ENCODE measurements around the gene FAF1.

FAF1 gene

GRCh38 chr1:50697440-50698421 is 262.3 kb downstream of the FAF1 start:
- TF ChIP-seq, protein P1, sequence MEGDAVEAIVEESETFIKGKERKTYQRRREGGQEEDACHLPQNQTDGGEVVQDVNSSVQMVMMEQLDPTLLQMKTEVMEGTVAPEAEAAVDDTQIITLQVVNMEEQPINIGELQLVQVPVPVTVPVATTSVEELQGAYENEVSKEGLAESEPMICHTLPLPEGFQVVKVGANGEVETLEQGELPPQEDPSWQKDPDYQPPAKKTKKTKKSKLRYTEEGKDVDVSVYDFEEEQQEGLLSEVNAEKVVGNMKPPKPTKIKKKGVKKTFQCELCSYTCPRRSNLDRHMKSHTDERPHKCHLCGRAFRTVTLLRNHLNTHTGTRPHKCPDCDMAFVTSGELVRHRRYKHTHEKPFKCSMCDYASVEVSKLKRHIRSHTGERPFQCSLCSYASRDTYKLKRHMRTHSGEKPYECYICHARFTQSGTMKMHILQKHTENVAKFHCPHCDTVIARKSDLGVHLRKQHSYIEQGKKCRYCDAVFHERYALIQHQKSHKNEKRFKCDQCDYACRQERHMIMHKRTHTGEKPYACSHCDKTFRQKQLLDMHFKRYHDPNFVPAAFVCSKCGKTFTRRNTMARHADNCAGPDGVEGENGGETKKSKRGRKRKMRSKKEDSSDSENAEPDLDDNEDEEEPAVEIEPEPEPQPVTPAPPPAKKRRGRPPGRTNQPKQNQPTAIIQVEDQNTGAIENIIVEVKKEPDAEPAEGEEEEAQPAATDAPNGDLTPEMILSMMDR (IDR thresholded peaks at IDR 0.05; ENCODE audit: low read depth, low read length): no peak
- no peak for DNase-seq (ENCODE audit: extremely low read depth, low read depth)

GRCh38 chr1:50693829-50694228 is 266.2 kb downstream of the FAF1 start:
- no peak for DNase-seq (ENCODE audit: extremely low read depth, low read depth)
- TF ChIP-seq, protein P1 (IDR thresholded peaks at IDR 0.05; ENCODE audit: low read depth, low read length): no peak

DNA sequence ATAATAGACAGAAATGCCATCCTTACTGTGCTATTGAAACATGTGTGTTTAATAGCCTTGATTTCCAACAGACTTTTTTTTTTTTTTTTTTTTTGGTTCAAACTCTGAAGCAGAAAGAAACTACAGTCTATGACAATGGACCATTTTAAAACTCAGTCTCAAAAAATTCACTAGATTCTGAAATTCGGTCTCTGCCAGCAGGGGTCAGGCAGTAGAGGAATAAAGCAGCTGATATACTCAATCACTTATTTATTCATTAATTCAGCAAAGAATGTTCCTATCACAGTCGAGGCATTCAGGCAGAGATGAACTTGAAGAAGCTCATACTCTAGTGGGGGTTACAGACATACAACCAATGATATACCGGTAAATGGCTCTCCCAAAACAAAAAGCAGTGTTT is 275.9 kb downstream of the FAF1 start:
- no peak for DNase-seq (ENCODE audit: extremely low read depth, low read depth)
- TF ChIP-seq, protein P1 (IDR thresholded peaks at IDR 0.05; ENCODE audit: low read depth, low read length): no peak

GRCh38 chr1:50681931-50682330 is 278.1 kb downstream of the FAF1 start:
- TF ChIP-seq, protein P1 (IDR thresholded peaks at IDR 0.05; ENCODE audit: low read depth, low read length): no peak
- no peak for DNase-seq (ENCODE audit: extremely low read depth, low read depth)

DNA sequence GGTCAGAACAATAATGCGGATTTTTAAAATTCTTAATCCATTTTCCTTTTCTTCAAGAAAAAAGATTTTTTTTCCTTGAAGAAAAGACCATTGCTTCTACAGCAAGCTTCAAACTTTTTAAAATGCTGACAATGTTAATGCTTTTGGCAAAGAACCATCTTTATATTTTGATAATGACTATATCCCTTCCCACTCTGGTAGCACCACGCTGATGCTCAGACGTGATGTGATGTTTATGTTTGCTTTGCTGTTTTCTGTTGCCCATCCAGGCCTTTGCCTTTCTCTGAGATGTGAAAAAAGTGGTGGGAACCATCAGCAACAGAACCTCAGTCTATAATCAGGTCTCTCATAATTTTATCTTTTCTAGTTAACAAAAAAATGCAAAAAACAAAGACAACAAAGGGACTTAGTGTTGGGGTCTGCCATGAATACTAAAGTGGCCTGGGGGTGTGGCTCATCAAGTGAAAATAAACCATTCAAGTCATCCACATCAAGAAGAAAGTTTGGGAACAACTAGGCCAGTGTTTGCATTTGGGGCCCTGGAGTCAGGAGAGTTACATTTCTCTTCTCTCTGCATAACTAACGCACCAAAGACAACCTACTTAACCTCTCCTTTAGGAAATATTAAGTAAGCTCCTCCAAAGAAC is 292.2 kb downstream of the FAF1 start:
- no peak for DNase-seq (ENCODE audit: extremely low read depth, low read depth)
- TF ChIP-seq, protein P1 (IDR thresholded peaks at IDR 0.05; ENCODE audit: low read depth, low read length): no peak

- TF ChIP-seq, protein P1 (IDR thresholded peaks at IDR 0.05; ENCODE audit: low read depth, low read length): no peak
- DNase-seq (ENCODE audit: extremely low read depth, low read depth): no peak
These were observed 292.8 kb downstream of the FAF1 start for GRCh38 chr1:50667272-50667671.

- TF ChIP-seq, protein P1 (IDR thresholded peaks at IDR 0.05; ENCODE audit: low read depth, low read length): no peak
These were observed 293.2 kb downstream of the FAF1 start for GRCh38 chr1:50666849-50667248.

More at GRCh38 chr1:50666849-50667248, 293.2 kb downstream of the FAF1 start:
- DNase-seq (ENCODE audit: extremely low read depth, low read depth): no peak
